ENCODE measurements around the gene TLX3. TPM values are rescaled to one million over a fixed set of nuclear protein-coding genes. Genes with fewer than 3 reads are reported as not detected.

The TLX3 gene
- total and polyA plus RNA-seq, 10 of the 15 experiments (the other 5 are each of a cell fraction or from before 2014, with no cell fraction given), result not detected

GRCh38 chr5:171315925-171316257, 6.8 kb downstream of the TLX3 start:
- Histone ChIP-seq H3K36me3 (ENCODE audit: control insufficient read depth in 2 of 2, insufficient read depth in 2 of 2, low read length in 1 of 2) (no peaks in the 10 kb centered on the region), H2AFZ (ENCODE audit: control insufficient read depth, low read depth, low read length) (no peak overlapping the region), H3K4me1 (ENCODE audit: control insufficient read depth, insufficient read depth, low read length) (no peaks in the 10 kb centered on the region), H4K20me1 (ENCODE audit: control insufficient read depth, insufficient read depth) (no peaks in the 10 kb centered on the region), H3K79me2 (ENCODE audit: control insufficient read depth, insufficient read depth, low read length) (no peaks in the 10 kb centered on the region), H3K27ac (ENCODE audit: control insufficient read depth, insufficient read depth) (no peak overlapping the region), H3K4me2 (ENCODE audit: control insufficient read depth, insufficient read depth) (no peak overlapping the region), H3K9ac (ENCODE audit: control insufficient read depth, insufficient read depth, low read length) (no peak overlapping the region), H3K27me3 (replicated peaks in 1 of 2; ENCODE audit: control insufficient read depth in 2 of 2, insufficient read depth in 2 of 2, low read length in 1 of 2) (peaks cover 3 to 20% of the 10 kb centered on the region in 2 experiments), H3K4me3 (no peak overlapping the region), H3K9me3 (replicated peaks; ENCODE audit: control insufficient read depth, insufficient read depth, low read length) (no peaks in the 10 kb centered on the region; the same call in 2 of the 3 replicates)
- ChIA-PET SMC1A (ENCODE audit: uncharacterized antibody, unreplicated experiment) (no interaction called here), CTCF (no interaction called here), POLR2A (no interaction called here), RAD21 (ENCODE audit: unreplicated experiment) (no interaction called here)
- no peak for FAIRE-seq
- DNase-seq (ENCODE audit: low read depth, low spot score), result no peak
- no TSS peak for BruUV-seq (replicated peaks)
- no peak for TF ChIP-seq IKZF1 (conservative IDR thresholded peaks at IDR 0.05)
- no peak for TF ChIP-seq ZNF687 (IDR thresholded peaks at IDR 0.05)
- TF ChIP-seq MEF2B (IDR thresholded peaks at IDR 0.05; ENCODE audit: partially characterized antibody, poor library complexity, severe bottlenecking), result no peak
- WGBS (ENCODE audit: insufficient coverage, insufficient replicate concordance, low lambda C conversion rate, missing lambda C conversion rate), result 54% methylated on average over 20 of the region's 20 CpGs
- no peak for ATAC-seq
- intact Hi-C loops (cut with micrococcal nuclease; ENCODE audit: unreplicated experiment), result no loop called here
- in situ Hi-C loops (cut with MboI), result no loop called here
